Measurements from ENCODE around the gene LPCAT1.
"Not testable (repeated sequence)": the region's sequence is repeated elsewhere in the genome, so short reads cannot be mapped to it uniquely, and the experiment has no call there.

LPCAT1 gene

GRCh38 chr5:1521671-1522600 lies 1.8 kb downstream of the LPCAT1 start:
- peak; percentile 87 for DNase-seq

- DNase-seq, result no peak
Observed at GRCh38 chr5:1520791-1521453, 2.8 kb downstream of the LPCAT1 start.

- DNase-seq, result peak; percentile 3
Observed at GRCh38 chr5:1519631-1520210, 4.0 kb downstream of the LPCAT1 start.

- DNase-seq, result no peak
Observed at GRCh38 chr5:1517838-1518237, 5.9 kb downstream of the LPCAT1 start.

GRCh38 chr5:1516615-1517601 lies 6.9 kb downstream of the LPCAT1 start:
- no peak for DNase-seq

GRCh38 chr5:1515921-1516571 lies 7.7 kb downstream of the LPCAT1 start:
- peak; percentile 98 for DNase-seq

- no peak for DNase-seq
Observed at GRCh38 chr5:1515311-1515920, 8.3 kb downstream of the LPCAT1 start.

GRCh38 chr5:1514819-1515310 lies 8.9 kb downstream of the LPCAT1 start:
- not testable (repeated sequence) for DNase-seq

GRCh38 chr5:1514027-1514818 lies 9.5 kb downstream of the LPCAT1 start:
- no peak for DNase-seq

- DNase-seq, result no peak
Observed at GRCh38 chr5:1513326-1514026, 10.3 kb downstream of the LPCAT1 start.

- peak; percentile 30 for DNase-seq
Observed at GRCh38 chr5:1512541-1513291, 11.0 kb downstream of the LPCAT1 start.

- peak; percentile 99 for DNase-seq
Observed at GRCh38 chr5:1511651-1512540, 11.9 kb downstream of the LPCAT1 start.

GRCh38 chr5:1511048-1511447 lies 12.7 kb downstream of the LPCAT1 start:
- peak; percentile 20 for DNase-seq

GRCh38 chr5:1510631-1511030 lies 13.1 kb downstream of the LPCAT1 start:
- no peak for DNase-seq

GRCh38 chr5:1510151-1510561 lies 13.6 kb downstream of the LPCAT1 start:
- DNase-seq, result peak; percentile 20

- no peak for DNase-seq
Observed at GRCh38 chr5:1509346-1510085, 14.2 kb downstream of the LPCAT1 start.

- no peak for DNase-seq
Observed at GRCh38 chr5:1508659-1509290, 15.0 kb downstream of the LPCAT1 start.
